H9 (cell line): ENCODE results near the gene PDZD8. TPM values are rescaled to one million over a fixed set of nuclear protein-coding genes. Genes with fewer than 3 reads are reported as not detected.

Experiments used
- DNase-seq: peaks from one replicate; pipeline ENCODE4 v3.0.0-alpha.2; 2017
- H2AFZ ChIP-seq: one replicate; pipeline ENCODE4 v1.6.1; 2013; ENCODE audit warnings: mild to moderate bottlenecking, low read length, control low read depth, moderate library complexity
- H2AK5ac ChIP-seq: 2 replicates; pipeline ENCODE4 v1.6.1; 2013; ENCODE audit warnings: low read length, control low read depth, mixed read lengths; ENCODE audit not compliant: insufficient read length
- H2BK120ac ChIP-seq: one replicate; pipeline ENCODE4 v1.6.1; 2013; ENCODE audit warnings: low read depth, mild to moderate bottlenecking, low read length, control low read depth, inconsistent platforms; ENCODE audit not compliant: poor library complexity, severe bottlenecking
- H2BK12ac ChIP-seq: 2 replicates; pipeline ENCODE4 v1.6.1; 2013; ENCODE audit warnings: low read length, control low read depth, mixed read lengths, low read depth; ENCODE audit not compliant: insufficient read length
- H2BK15ac ChIP-seq: 2 replicates; pipeline ENCODE4 v1.6.1; 2013; ENCODE audit warnings: low read depth, low read length, control low read depth
- H2BK20ac ChIP-seq: one replicate; pipeline ENCODE4 v1.6.1; 2013; ENCODE audit warnings: low read depth, mild to moderate bottlenecking, low read length, control low read depth, inconsistent platforms; ENCODE audit not compliant: poor library complexity, severe bottlenecking
- H2BK5ac ChIP-seq: 2 replicates; pipeline ENCODE4 v1.6.1; 2013; ENCODE audit warnings: low read length, control low read depth, mixed read lengths; ENCODE audit not compliant: insufficient read length
- H3K14ac ChIP-seq: 2 replicates; pipeline ENCODE4 v1.6.1; 2013; ENCODE audit warnings: low read length, control low read depth; ENCODE audit not compliant: insufficient read depth
- H3K18ac ChIP-seq: 2 replicates; pipeline ENCODE4 v1.6.1; 2013; ENCODE audit warnings: low read depth, mild to moderate bottlenecking, mixed read lengths, low read length, control low read depth; ENCODE audit not compliant: insufficient read length
- H3K23ac ChIP-seq: 2 replicates; pipeline ENCODE4 v1.6.1; 2013; ENCODE audit warnings: low read length, control low read depth, mixed read lengths, low read depth; ENCODE audit not compliant: insufficient read length
- H3K23me2 ChIP-seq: 2 replicates; pipeline ENCODE4 v1.6.1; 2013; ENCODE audit warnings: low read depth, mild to moderate bottlenecking, mixed read lengths, low read length, control low read depth; ENCODE audit not compliant: insufficient read length, poor library complexity, severe bottlenecking
- H3K27ac ChIP-seq: 2 replicates; pipeline ENCODE4 v1.5.1; 2013; ENCODE audit warnings: low read length, control low read depth, mixed read lengths, low read depth; ENCODE audit not compliant: insufficient read length
- H3K27me3 ChIP-seq: 2 replicates; pipeline ENCODE4 v1.6.1; 2013; ENCODE audit warnings: low read length, control low read depth, inconsistent platforms; ENCODE audit not compliant: insufficient read depth
- H3K4ac ChIP-seq: 2 replicates; pipeline ENCODE4 v1.6.1; 2013; ENCODE audit warnings: low read depth, mild to moderate bottlenecking, control low read depth, inconsistent platforms, low read length, moderate library complexity
- H3K4me1 ChIP-seq: 2 replicates; pipeline ENCODE4 v1.6.1; 2013; ENCODE audit warnings: low read length, control low read depth, inconsistent platforms; ENCODE audit not compliant: insufficient read depth
- H3K4me2 ChIP-seq: 2 replicates; pipeline ENCODE4 v1.6.1; 2013; ENCODE audit warnings: low read length, control low read depth, mixed read lengths; ENCODE audit not compliant: insufficient read length, insufficient read depth
- H3K56ac ChIP-seq: 2 replicates; pipeline ENCODE4 v1.6.1; 2013; ENCODE audit warnings: low read depth, mild to moderate bottlenecking, mixed read lengths, low read length, control low read depth; ENCODE audit not compliant: insufficient read length
- H3K79me1 ChIP-seq: 2 replicates; pipeline ENCODE4 v1.6.1; 2013; ENCODE audit warnings: low read depth, mild to moderate bottlenecking, moderate library complexity, low read length, control low read depth, inconsistent platforms; ENCODE audit not compliant: insufficient read depth, poor library complexity, severe bottlenecking
- H3K79me2 ChIP-seq: 2 replicates; pipeline ENCODE4 v1.6.1; 2013; ENCODE audit warnings: low read length, control low read depth, inconsistent platforms; ENCODE audit not compliant: insufficient read depth
- H3K9ac ChIP-seq: 2 replicates; pipeline ENCODE4 v1.6.1; 2013; ENCODE audit warnings: low read length, control low read depth, mixed read lengths; ENCODE audit not compliant: insufficient read length; ENCODE audit errors: extremely low read depth
- H3K9me3 ChIP-seq: one replicate; pipeline ENCODE4 v1.6.1; 2013; ENCODE audit warnings: low read depth, low read length, inconsistent platforms; ENCODE audit not compliant: control insufficient read depth
- H3T11ph ChIP-seq: one replicate; pipeline ENCODE4 v1.6.1; 2013; ENCODE audit warnings: mild to moderate bottlenecking, low read length, control low read depth, inconsistent platforms
- H4K20me1 ChIP-seq: one replicate; pipeline ENCODE4 v1.6.1; 2013; ENCODE audit not compliant: control insufficient read depth, insufficient read length, insufficient read depth
- H4K5ac ChIP-seq: 2 replicates; pipeline ENCODE4 v1.6.1; 2013; ENCODE audit warnings: low read depth, mild to moderate bottlenecking, mixed read lengths, low read length, control low read depth; ENCODE audit not compliant: insufficient read length
- H4K8ac ChIP-seq: replicated peaks from 2 replicates; pipeline ENCODE4 v1.6.1; 2013; ENCODE audit warnings: low read length, control low read depth, mixed read lengths, low read depth; ENCODE audit not compliant: insufficient read length
- H4K91ac ChIP-seq: 2 replicates; pipeline ENCODE4 v1.6.1; 2013; ENCODE audit warnings: low read depth, mild to moderate bottlenecking, moderate library complexity, mixed read lengths, low read length, control low read depth; ENCODE audit not compliant: insufficient read length
- H3K27ac Mint-ChIP-seq, 3 experiments: 2 replicates in 2 of 3; 3 replicates in 1 of 3; pipeline ENCODE4 v1.8.0; 2020 to 2021; ENCODE audit warnings: mixed read lengths in 3 of 3, mild to moderate bottlenecking in 1 of 3, moderate library complexity in 1 of 3
- H3K27me3 Mint-ChIP-seq: 2 replicates; pipeline ENCODE4 v1.8.0; 2021; ENCODE audit warnings: low read depth, mild to moderate bottlenecking, moderate library complexity, mixed read lengths
- H3K36me3 Mint-ChIP-seq, 3 experiments: 2 replicates in 2 of 3; 3 replicates in 1 of 3; pipeline ENCODE4 v1.8.0; 2020 to 2021; ENCODE audit warnings: low read depth in 3 of 3, mixed read lengths in 3 of 3; ENCODE audit not compliant: insufficient read depth in 1 of 3
- H3K4me1 Mint-ChIP-seq, 2 experiments: 2 replicates each; pipeline ENCODE4 v1.8.0; 2020; ENCODE audit warnings: mixed read lengths in 2 of 2
- H3K4me3 Mint-ChIP-seq, 2 experiments: 2 replicates in 1 of 2; 3 replicates in 1 of 2; pipeline ENCODE4 v1.8.0; 2020 to 2021; ENCODE audit warnings: mild to moderate bottlenecking in 2 of 2, mixed read lengths in 2 of 2, moderate library complexity in 1 of 2
- H3K9me3 Mint-ChIP-seq, 2 experiments: 2 replicates in 1 of 2; 3 replicates in 1 of 2; pipeline ENCODE4 v1.8.0; 2020; ENCODE audit warnings: mild to moderate bottlenecking in 2 of 2, mixed read lengths in 2 of 2, moderate library complexity in 1 of 2
- CTCF ChIP-seq: fragments of 200-600 bp; sonication (generic); conservative IDR thresholded peaks from 3 replicates; pipeline ENCODE4 v1.8.0; 2021; ENCODE audit warnings: antibody characterized with exemption, mild to moderate bottlenecking
- total RNA-seq: library from RNA; stranded (reverse); gene quantifications from 2 replicates; pipeline ENCODE4 v1.2.1, GENCODE V29; 2021

PDZD8 gene
- total RNA-seq, 1 experiment from 2014 or later, result 38.2 TPM

- Histone ChIP-seq H3K27me3 (no peaks in the 10 kb centered on the region), H3K79me1 (no peaks in the 10 kb centered on the region), H3K14ac (no peak overlapping the region), H3K4me2 (no peak overlapping the region), H2BK120ac (no peak overlapping the region), H2BK15ac (no peak overlapping the region), H3K23ac (no peak overlapping the region), H3K23me2 (no peaks in the 10 kb centered on the region), H3K79me2 (no peaks in the 10 kb centered on the region; the same call in 1 of the 2 replicates), H3K56ac (no peak overlapping the region), H2AFZ (no peak overlapping the region), H2AK5ac (no peak overlapping the region), H3K9me3 (no peaks in the 10 kb centered on the region), H2BK20ac (no peak overlapping the region), H3K4me1 (no peaks in the 10 kb centered on the region; the same call in 1 of the 2 replicates), H3K18ac (no peak overlapping the region), H3K9ac (no peak overlapping the region), H4K20me1 (no peaks in the 10 kb centered on the region), H4K91ac (no peak overlapping the region), H4K5ac (no peak overlapping the region), H3T11ph (no peak overlapping the region), H3K27ac (no peak overlapping the region), H2BK12ac (no peak overlapping the region), H4K8ac (no peak overlapping the region), H3K4ac (no peak overlapping the region), H2BK5ac (no peak overlapping the region)
- Mint-ChIP-seq H3K4me3 (no peak overlapping the region), H3K27me3 (no peaks in the 10 kb centered on the region), H3K4me1 (peaks cover 50 to 67% of the 10 kb centered on the region in 2 experiments), H3K36me3 (peaks cover 10 to 17% (median 13%) of the 10 kb centered on the region in 3 experiments), H3K27ac (no peak overlapping the region), H3K9me3 (peaks cover 0 to 5% of the 10 kb centered on the region in 2 experiments; a peak in 2 of 5 replicates)
- TF ChIP-seq CTCF, result no peak
- no peak for DNase-seq
These were observed 48.0 kb downstream of the PDZD8 start for GRCh38 chr10:117327262-117327661.
